ENCODE measurements around the gene CCDC178. TPM values are rescaled to one million over a fixed set of nuclear protein-coding genes. Genes with fewer than 3 reads are reported as not detected.

Gene CCDC178
- total RNA-seq, 1 donor from 2014 or later = not detected

DNA sequence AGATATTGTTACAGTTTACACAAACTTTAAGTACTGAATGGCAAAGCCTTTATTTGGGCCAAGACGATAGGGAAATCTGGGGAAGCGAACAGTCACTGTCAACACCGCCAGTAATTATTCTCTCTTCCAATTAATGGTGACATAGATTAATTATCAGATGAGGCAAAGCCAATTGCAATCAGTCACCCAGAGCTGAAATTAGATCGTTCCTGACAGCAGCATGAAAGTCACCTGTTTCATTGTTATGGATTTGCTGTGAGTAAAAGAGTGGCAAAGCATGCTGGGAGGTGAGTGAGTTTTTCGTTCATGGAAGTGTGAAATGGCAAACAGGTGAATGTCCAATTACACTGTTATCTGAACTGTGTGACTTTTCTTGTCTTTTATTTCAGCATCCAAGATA is 502.9 kb downstream of the CCDC178 start:
- no peaks in the 10 kb centered on the region for H3K36me3 Mint-ChIP-seq (ENCODE audit: low read depth)
- no peak for DNase-seq (ENCODE audit: low spot score)

DNA sequence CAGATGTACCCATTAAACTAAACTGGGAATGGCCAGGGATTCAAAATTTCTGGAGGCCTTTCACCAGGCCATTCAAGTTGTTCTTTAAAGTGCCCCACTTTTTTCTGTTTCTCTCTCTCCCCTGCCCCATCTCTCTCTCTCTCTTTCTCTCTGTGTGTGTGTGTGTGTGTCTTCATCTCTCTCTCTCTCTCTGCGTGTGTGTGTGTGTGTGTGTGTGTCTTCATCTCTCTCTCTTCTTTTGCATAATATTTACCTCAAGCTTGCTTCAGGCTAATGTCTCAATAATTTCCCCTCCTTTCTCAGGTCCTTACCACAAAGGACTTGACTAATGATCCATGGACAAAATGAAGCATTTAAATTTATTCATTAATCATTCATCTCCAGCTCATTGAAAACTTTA is 503.5 kb downstream of the CCDC178 start:
- H3K4me3 Mint-ChIP-seq (ENCODE audit: unreplicated experiment) = no peak overlapping the region
- no peaks in the 10 kb centered on the region for H3K27me3 Mint-ChIP-seq (ENCODE audit: low read depth)
- TF ChIP-seq, protein P1, sequence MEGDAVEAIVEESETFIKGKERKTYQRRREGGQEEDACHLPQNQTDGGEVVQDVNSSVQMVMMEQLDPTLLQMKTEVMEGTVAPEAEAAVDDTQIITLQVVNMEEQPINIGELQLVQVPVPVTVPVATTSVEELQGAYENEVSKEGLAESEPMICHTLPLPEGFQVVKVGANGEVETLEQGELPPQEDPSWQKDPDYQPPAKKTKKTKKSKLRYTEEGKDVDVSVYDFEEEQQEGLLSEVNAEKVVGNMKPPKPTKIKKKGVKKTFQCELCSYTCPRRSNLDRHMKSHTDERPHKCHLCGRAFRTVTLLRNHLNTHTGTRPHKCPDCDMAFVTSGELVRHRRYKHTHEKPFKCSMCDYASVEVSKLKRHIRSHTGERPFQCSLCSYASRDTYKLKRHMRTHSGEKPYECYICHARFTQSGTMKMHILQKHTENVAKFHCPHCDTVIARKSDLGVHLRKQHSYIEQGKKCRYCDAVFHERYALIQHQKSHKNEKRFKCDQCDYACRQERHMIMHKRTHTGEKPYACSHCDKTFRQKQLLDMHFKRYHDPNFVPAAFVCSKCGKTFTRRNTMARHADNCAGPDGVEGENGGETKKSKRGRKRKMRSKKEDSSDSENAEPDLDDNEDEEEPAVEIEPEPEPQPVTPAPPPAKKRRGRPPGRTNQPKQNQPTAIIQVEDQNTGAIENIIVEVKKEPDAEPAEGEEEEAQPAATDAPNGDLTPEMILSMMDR (IDR thresholded peaks at IDR 0.05) = no peak
- H3K36me3 Mint-ChIP-seq (ENCODE audit: low read depth) = no peaks in the 10 kb centered on the region
- H3K27ac Mint-ChIP-seq (ENCODE audit: unreplicated experiment) = no peak overlapping the region
- H3K4me1 Mint-ChIP-seq (ENCODE audit: low read depth) = peaks cover 6% of the 10 kb centered on the region
- no peak for DNase-seq (ENCODE audit: low spot score)
- H3K9me3 Mint-ChIP-seq (ENCODE audit: low read depth) = peaks cover 4% of the 10 kb centered on the region

More for the DNA sequence above, 502.9 kb downstream of the CCDC178 start:
- TF ChIP-seq, protein P1 (IDR thresholded peaks at IDR 0.05) = no peak
- no peaks in the 10 kb centered on the region for H3K27me3 Mint-ChIP-seq (ENCODE audit: low read depth)
- H3K4me1 Mint-ChIP-seq (ENCODE audit: low read depth) = peaks cover 6% of the 10 kb centered on the region
- no peak overlapping the region for H3K4me3 Mint-ChIP-seq (ENCODE audit: unreplicated experiment)
- no peak overlapping the region for H3K27ac Mint-ChIP-seq (ENCODE audit: unreplicated experiment)
- H3K9me3 Mint-ChIP-seq (ENCODE audit: low read depth) = peaks cover 4% of the 10 kb centered on the region

DNA sequence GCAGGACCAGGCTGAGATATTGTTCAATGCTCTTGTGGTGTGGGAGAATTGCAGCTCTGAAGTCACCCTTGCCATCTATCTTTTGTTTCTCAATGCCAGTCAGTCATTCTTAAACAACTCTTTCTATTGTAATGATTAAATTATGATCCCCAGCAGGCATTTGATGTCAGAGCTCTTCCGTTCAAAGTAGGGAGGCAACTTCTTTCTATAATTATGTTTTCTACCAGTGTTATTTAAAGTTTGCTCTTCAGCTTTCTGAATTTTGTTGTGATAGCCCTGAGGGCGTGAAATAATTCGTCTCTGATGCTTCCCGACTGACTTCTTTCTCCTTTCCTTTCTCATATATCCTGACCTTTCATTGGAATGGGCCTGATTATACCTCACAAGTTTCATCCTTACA is 506.3 kb downstream of the CCDC178 start:
- H3K4me1 Mint-ChIP-seq (ENCODE audit: low read depth) = peaks cover 6% of the 10 kb centered on the region
- no peaks in the 10 kb centered on the region for H3K27me3 Mint-ChIP-seq (ENCODE audit: low read depth)
- no peak overlapping the region for H3K27ac Mint-ChIP-seq (ENCODE audit: unreplicated experiment)
- no peak for DNase-seq (ENCODE audit: low spot score)
- H3K36me3 Mint-ChIP-seq (ENCODE audit: low read depth) = no peaks in the 10 kb centered on the region
- TF ChIP-seq, protein P1 (IDR thresholded peaks at IDR 0.05) = no peak
- no peak overlapping the region for H3K4me3 Mint-ChIP-seq (ENCODE audit: unreplicated experiment)
- peaks cover 4% of the 10 kb centered on the region for H3K9me3 Mint-ChIP-seq (ENCODE audit: low read depth)

DNA sequence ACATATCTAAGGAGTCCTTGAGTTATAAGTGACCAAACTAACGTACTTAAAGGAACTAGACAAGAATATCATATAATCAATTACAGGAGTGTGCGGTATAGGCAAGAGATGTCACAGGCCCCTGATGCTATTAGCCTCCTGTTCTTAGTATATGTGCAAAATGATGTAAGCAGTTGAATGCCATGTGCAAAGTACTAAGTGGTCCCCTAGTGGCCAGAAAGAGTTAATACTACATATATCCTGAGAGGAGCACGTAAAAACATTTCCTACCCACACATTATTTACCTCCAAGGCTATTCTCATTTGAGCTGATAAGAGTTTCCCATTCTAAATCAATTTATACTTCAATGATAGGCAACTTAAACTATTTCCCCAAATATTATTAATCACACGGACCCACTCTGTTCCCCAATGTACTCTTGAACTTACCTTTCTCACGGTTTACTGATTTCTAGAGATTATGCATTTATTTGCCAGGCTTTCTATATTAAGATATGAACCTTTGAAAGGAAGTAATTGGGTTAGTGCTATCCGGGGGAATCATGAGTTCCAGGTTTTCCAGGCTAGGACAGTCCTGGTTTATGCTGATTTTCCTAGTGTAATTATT is 509.7 kb downstream of the CCDC178 start:
- Mint-ChIP-seq H3K9me3 (ENCODE audit: low read depth) (peaks cover 4% of the 10 kb centered on the region), H3K27ac (ENCODE audit: unreplicated experiment) (no peak overlapping the region), H3K4me1 (ENCODE audit: low read depth) (peaks cover 6% of the 10 kb centered on the region), H3K27me3 (ENCODE audit: low read depth) (peaks cover 1% of the 10 kb centered on the region), H3K36me3 (ENCODE audit: low read depth) (no peaks in the 10 kb centered on the region), H3K4me3 (ENCODE audit: unreplicated experiment) (no peak overlapping the region)
- DNase-seq (ENCODE audit: low spot score) = no peak
- TF ChIP-seq, protein P1 (IDR thresholded peaks at IDR 0.05) = peak; percentile 81

DNA sequence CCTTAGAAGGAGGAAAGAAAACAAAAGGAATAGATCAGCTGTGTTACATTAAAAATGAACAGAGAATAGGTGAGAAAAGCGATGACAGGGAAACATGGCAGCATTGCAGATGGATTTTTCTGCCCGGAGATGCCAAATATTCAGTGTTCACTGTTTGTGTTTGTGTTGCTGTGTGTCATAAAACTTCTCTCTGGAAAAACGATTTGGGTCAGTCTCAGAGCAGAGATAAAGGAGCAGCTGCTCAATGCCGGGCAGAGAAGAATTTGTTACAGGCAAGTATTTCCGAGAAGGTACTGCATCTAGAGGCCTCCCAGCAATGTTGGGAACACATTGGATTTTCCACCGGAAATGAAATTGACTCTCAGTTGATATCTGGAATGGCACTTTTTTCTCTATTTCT is 511.3 kb downstream of the CCDC178 start:
- peaks cover 1% of the 10 kb centered on the region for H3K27me3 Mint-ChIP-seq (ENCODE audit: low read depth)
- H3K9me3 Mint-ChIP-seq (ENCODE audit: low read depth) = peaks cover 4% of the 10 kb centered on the region
- H3K4me1 Mint-ChIP-seq (ENCODE audit: low read depth) = peaks cover 1% of the 10 kb centered on the region
- H3K4me3 Mint-ChIP-seq (ENCODE audit: unreplicated experiment) = no peak overlapping the region
- no peak overlapping the region for H3K27ac Mint-ChIP-seq (ENCODE audit: unreplicated experiment)
- TF ChIP-seq, protein P1 (IDR thresholded peaks at IDR 0.05) = no peak
- no peaks in the 10 kb centered on the region for H3K36me3 Mint-ChIP-seq (ENCODE audit: low read depth)
- DNase-seq (ENCODE audit: low spot score) = no peak
